T-helper 2 cell (primary cell): ENCODE results near the gene PHF20.
"Not testable (repeated sequence)": the region's sequence is repeated elsewhere in the genome, so short reads cannot be mapped to it uniquely, and the experiment has no call there.

Source experiments
- DNase-seq, 5 experiments: peaks; one replicate each; pipeline versions ENCODE4 v3.0.0 to v3.0.0-alpha.2; 2012 to 2022
- total RNA-seq, 2 donors: gene quantifications; one replicate each; lab custom pipeline; 2026; lab: John Stamatoyannopoulos, UW

PHF20 gene
- 135 to 151 reads per million in 2 donors for total RNA-seq

GRCh38 chr20:35771689-35772562 lies at the start of gene PHF20:
Gene PHF20, plus strand, starts transcription at chr20:35772015. Its CDS starts 29,508 bp downstream, at chr20:35801523.
- DNase-seq = peak; percentile 98 to 100 (median 99)

- not testable (repeated sequence) for DNase-seq
These were observed 48.6 kb upstream of the PHF20 start for GRCh38 chr20:35723275-35723639.

GRCh38 chr20:35723652-35724320 lies 48.0 kb upstream of the PHF20 start:
- not testable (repeated sequence) for DNase-seq

GRCh38 chr20:35724321-35725230 lies 47.2 kb upstream of the PHF20 start:
- no peak for DNase-seq

GRCh38 chr20:35726842-35727711 lies 44.7 kb upstream of the PHF20 start:
- DNase-seq = no peak

GRCh38 chr20:35729283-35729807 lies 42.5 kb upstream of the PHF20 start:
- no peak for DNase-seq

- DNase-seq = no peak
These were observed 41.8 kb upstream of the PHF20 start for GRCh38 chr20:35729836-35730582.

- DNase-seq = no peak
These were observed 41.0 kb upstream of the PHF20 start for GRCh38 chr20:35730583-35731468.

GRCh38 chr20:35731469-35731788 lies 40.4 kb upstream of the PHF20 start:
- no peak for DNase-seq

GRCh38 chr20:35731862-35732643 lies 39.8 kb upstream of the PHF20 start:
- no peak for DNase-seq

- DNase-seq = no peak
These were observed 39.2 kb upstream of the PHF20 start for GRCh38 chr20:35732644-35732982.

GRCh38 chr20:35734374-35734773 lies 37.4 kb upstream of the PHF20 start:
- no peak for DNase-seq

GRCh38 chr20:35734777-35735649 lies 36.8 kb upstream of the PHF20 start:
- no peak for DNase-seq

- DNase-seq = no peak
These were observed 35.9 kb upstream of the PHF20 start for GRCh38 chr20:35735826-35736470.

GRCh38 chr20:35737865-35738333 lies 33.9 kb upstream of the PHF20 start:
- DNase-seq = no peak

GRCh38 chr20:35738410-35739179 lies 33.2 kb upstream of the PHF20 start:
- DNase-seq = no peak
